K562 (cell line): ENCODE measurements around the gene GEMIN7. TPM values are rescaled to one million over a fixed set of nuclear protein-coding genes. Genes with fewer than 3 reads are reported as not detected.
A peak's percentile ranks its signal among the peaks of the same experiment; 100 is the strongest.

Experiments used
- ARID3A ChIP-seq: IDR thresholded peaks from 2 replicates; pipeline ENCODE4 v1.6.1; 2012; ENCODE audit warnings: low read depth, low read length, improper control_type of control experiment, borderline replicate concordance
- BCL6 ChIP-seq: fragments of 250-450 bp; sonication (Bioruptor Pico); IDR thresholded peaks from 2 replicates; pipeline ENCODE4 v1.4.0; 2020
- CBX2 ChIP-seq: fragments of 200-600 bp; sonication (generic); IDR thresholded peaks from one replicate; pipeline ENCODE4 v1.6.1; 2012; ENCODE audit warnings: mild to moderate bottlenecking, low read length, inconsistent platforms; ENCODE audit not compliant: insufficient read depth, poor library complexity, severe bottlenecking
- CREBBP ChIP-seq: IDR thresholded peaks from one replicate; pipeline ENCODE4 v1.6.1; 2012; ENCODE audit warnings: low read depth, mild to moderate bottlenecking, control low read depth, inconsistent platforms, low read length
- DEAF1 ChIP-seq: fragments of 450-650 bp; formaldehyde crosslinking; IDR thresholded peaks from 2 replicates; pipeline ENCODE4 v1.4.0; 2020; ENCODE audit warnings: mild to moderate bottlenecking, moderate library complexity
- FIP1L1 ChIP-seq: fragments of 200-400 bp; formaldehyde crosslinking; IDR thresholded peaks from 2 replicates; pipeline ENCODE4 v1.6.1; 2018; ENCODE audit warnings: mild to moderate bottlenecking, low read depth, low read length; ENCODE audit not compliant: poor library complexity, severe bottlenecking
- FOXA3 ChIP-seq, 2 experiments: fragments of 450-650 bp in 1 of 2; sonication (generic) in 1 of 2; formaldehyde crosslinking; IDR thresholded peaks in 1 of 2; conservative IDR thresholded peaks in 1 of 2; 2 replicates each; pipeline versions ENCODE4 v1.4.0 to v1.8.0; 2020 to 2022; ENCODE audit warnings: mild to moderate bottlenecking in 2 of 2, missing genetic modification reagents in 1 of 2
- GATAD2A ChIP-seq: fragments of 450-650 bp; IDR thresholded peaks from 2 replicates; pipeline ENCODE4 v1.6.1; 2017
- GTF2A2 ChIP-seq: IDR thresholded peaks from 2 replicates; pipeline ENCODE4 v1.6.1; 2016; ENCODE audit warnings: mild to moderate bottlenecking, missing genetic modification characterization, missing compliant biosample characterization
- KDM4B ChIP-seq, 2 experiments: fragments of 450-650 bp in 1 of 2; sonication (generic) in 1 of 2; IDR thresholded peaks; 2 replicates each; pipeline ENCODE4 v1.6.1; 2016 to 2017; ENCODE audit warnings: borderline replicate concordance in 2 of 2, antibody characterized with exemption in 1 of 2, low read depth in 1 of 2, mild to moderate bottlenecking in 1 of 2
- L3MBTL2 ChIP-seq: fragments of 450-650 bp; IDR thresholded peaks from 2 replicates; pipeline ENCODE4 v1.6.1; 2016; ENCODE audit warnings: mild to moderate bottlenecking, moderate library complexity
- MXD1 ChIP-seq: fragments of 250-450 bp; sonication (Bioruptor Pico); IDR thresholded peaks from 2 replicates; pipeline ENCODE4 v1.8.0; 2021; ENCODE audit warnings: borderline replicate concordance, mild to moderate bottlenecking, moderate library complexity; ENCODE audit not compliant: poor library complexity, severe bottlenecking
- NBN ChIP-seq: fragments of 450-650 bp; IDR thresholded peaks from 2 replicates; pipeline ENCODE4 v1.6.1; 2016; ENCODE audit warnings: low read depth, mild to moderate bottlenecking
- NEUROD1 ChIP-seq: fragments of 150-350 bp; IDR thresholded peaks from 2 replicates; pipeline ENCODE4 v1.6.1; 2014; ENCODE audit warnings: borderline replicate concordance, low read length, low read depth; ENCODE audit not compliant: partially characterized antibody
- PKNOX1 ChIP-seq: fragments of 450-650 bp; IDR thresholded peaks from 2 replicates; pipeline ENCODE4 v1.6.1; 2016
- PTBP1 ChIP-seq: fragments of 200-400 bp; formaldehyde crosslinking; IDR thresholded peaks from 2 replicates; pipeline ENCODE4 v1.6.1; 2017; ENCODE audit warnings: low read depth, low read length
- STAG1 ChIP-seq: sonication (generic); formaldehyde crosslinking; IDR thresholded peaks from 2 replicates; pipeline ENCODE4 v1.5.0; 2020; ENCODE audit warnings: missing genetic modification reagents, borderline replicate concordance
- TAF7 ChIP-seq: fragments of 450-650 bp; IDR thresholded peaks from 2 replicates; pipeline ENCODE4 v1.6.1; 2016; ENCODE audit warnings: missing genetic modification characterization, missing compliant biosample characterization
- ZBTB8A ChIP-seq: fragments of 450-650 bp; IDR thresholded peaks from 2 replicates; pipeline ENCODE4 v1.6.1; 2018; ENCODE audit warnings: mild to moderate bottlenecking, moderate library complexity; ENCODE audit not compliant: partially characterized antibody
- ZC3H4 ChIP-seq: sonication (generic); formaldehyde crosslinking; IDR thresholded peaks from 2 replicates; pipeline ENCODE4 v1.9.0; 2021; ENCODE audit warnings: missing genetic modification reagents, borderline replicate concordance
- ZNF395 ChIP-seq: fragments of 200-800 bp; sonication (Bioruptor generic); IDR thresholded peaks from 2 replicates; pipeline ENCODE4 v1.6.1; 2017; ENCODE audit warnings: missing genetic modification characterization, missing compliant biosample characterization
- polyA plus RNA-seq, 8 experiments: library from polyadenylated mRNA; depleted of rRNA in 4 of 8; stranded (reverse) in 5 of 8; unstranded in 3 of 8; fragments of >200 nt; fragmentation: Nextera tagmentation in 2 of 8; fragmentation: Illumina TruSeq in 1 of 8; extraction: Ambion mirVana in 2 of 8; extraction: Trizol in 1 of 8; gene quantifications; 2 replicates each; pipeline versions ENCODE4 v1.2.1 to v1.2.3, GENCODE V29; 2011 to 2014; ENCODE audit warnings: inconsistent platforms in 1 of 8, missing spikeins in 1 of 8
- total RNA-seq, 7 experiments: library from RNA; depleted of rRNA in 6 of 7; stranded (reverse); fragments of >200 nt in 6 of 7; fragmentation: Illumina TruSeq in 2 of 7; extraction: Trizol in 2 of 7; gene quantifications; 2 replicates each; pipeline versions ENCODE4 v1.2.1 to v1.2.3, GENCODE V29; 2011 to 2021; ENCODE audit warnings: low replicate concordance in 1 of 7

GEMIN7 gene
- total and polyA plus RNA-seq, 9 of the 15 experiments (the other 6 are each of a cell fraction or from before 2014, with no cell fraction given), result 23.1 to 124 (median 54.9) TPM

- no peak for TF ChIP-seq ARID3A
- peak; percentile 15; the same call in 1 of the 2 replicates for TF ChIP-seq DEAF1 (CRISPR knock-in tag)
- TF ChIP-seq GATAD2A, result no peak
- TF ChIP-seq FOXA3 (CRISPR knock-in tag; conservative IDR thresholded peaks at IDR 0.05 in 1 of 2, IDR thresholded peaks at IDR 0.05 in 1 of 2), result no peak
- no peak for TF ChIP-seq NEUROD1
- no peak for TF ChIP-seq KDM4B (IDR thresholded peaks at IDR 0.05; ENCODE audit: borderline replicate concordance in 2 of 2, low read depth in 1 of 2)
- TF ChIP-seq STAG1 (CRISPR knock-in tag), result peak; percentile 26; the same call in 1 of the 2 replicates
- TF ChIP-seq ZNF395 (CRISPR knock-in tag), result no peak
- TF ChIP-seq BCL6, result no peak
- no peak for TF ChIP-seq CREBBP
- no peak for TF ChIP-seq TAF7
- TF ChIP-seq MXD1, result no peak
- TF ChIP-seq L3MBTL2, result 0 out of 2 replicates have a peak, but pooled peaks have one; percentile 40
- TF ChIP-seq GTF2A2, result no peak
- TF ChIP-seq PTBP1, result no peak
- no peak for TF ChIP-seq ZC3H4 (CRISPR knock-in tag)
- TF ChIP-seq PKNOX1, result no peak; the same call in 1 of the 2 replicates
- TF ChIP-seq ZBTB8A, result no peak
- no peak for TF ChIP-seq FIP1L1
- TF ChIP-seq CBX2, result no peak
- TF ChIP-seq NBN, result no peak
Measured at GRCh38 chr19:45125975-45126493, 47.0 kb downstream of the GEMIN7 start (continued).
